ENCODE results near the gene RUVBL2.

RUVBL2 gene

GRCh38 chr19:49057636-49058234 lies 64.0 kb downstream of the RUVBL2 start, which contains the start of gene CGB7:
CGB7 (minus strand) TSS chr19:49057749; CDS start chr19:49055375, 2,374 bp downstream.
- no peak for TF ChIP-seq SPI1 (IDR thresholded peaks at IDR 0.05; ENCODE audit: borderline replicate concordance, low read depth)
- TF ChIP-seq REST (IDR thresholded peaks at IDR 0.05; ENCODE audit: insufficient replicate concordance, low read depth) = no peak
- TF ChIP-seq CTCF (IDR thresholded peaks at IDR 0.05; ENCODE audit: insufficient read depth, low read length) = no peak
- TF ChIP-seq GABPA (IDR thresholded peaks at IDR 0.05; ENCODE audit: low read depth) = no peak
- no peak for TF ChIP-seq POLR2AphosphoS5 (IDR thresholded peaks at IDR 0.05; ENCODE audit: low read depth)
- Histone ChIP-seq H3K27me3 (ENCODE audit: insufficient read depth, poor library complexity, severe bottlenecking) (peaks cover 54% of the 10 kb centered on the region), H3K4me3 (replicated peaks; ENCODE audit: insufficient read depth, low read length) (no peak within 1 kb of the TSS), H3K27ac (replicated peaks) (no peak within 1 kb of the TSS)
- DNase-seq (ENCODE audit: low read depth in 1 of 2, low spot score in 1 of 2) = no peak

GRCh38 chr19:49058562-49058961 lies 64.9 kb downstream of the RUVBL2 start:
- TF ChIP-seq CTCF (IDR thresholded peaks at IDR 0.05; ENCODE audit: insufficient read depth, low read length) (no peak), POLR2AphosphoS5 (IDR thresholded peaks at IDR 0.05; ENCODE audit: low read depth) (no peak), GABPA (IDR thresholded peaks at IDR 0.05; ENCODE audit: low read depth) (no peak), SPI1 (IDR thresholded peaks at IDR 0.05; ENCODE audit: borderline replicate concordance, low read depth) (no peak), REST (IDR thresholded peaks at IDR 0.05; ENCODE audit: insufficient replicate concordance, low read depth) (no peak)
- no peak for DNase-seq (ENCODE audit: low read depth in 1 of 2, low spot score in 1 of 2)
- no peak overlapping the region for H3K27ac ChIP-seq (replicated peaks)
- H3K4me3 ChIP-seq (replicated peaks; ENCODE audit: insufficient read depth, low read length) = no peak overlapping the region
- H3K27me3 ChIP-seq (ENCODE audit: insufficient read depth, poor library complexity, severe bottlenecking) = peaks cover 61% of the 10 kb centered on the region

- TF ChIP-seq POLR2AphosphoS5 (IDR thresholded peaks at IDR 0.05; ENCODE audit: low read depth) (no peak), SPI1 (IDR thresholded peaks at IDR 0.05; ENCODE audit: borderline replicate concordance, low read depth) (no peak), CTCF (IDR thresholded peaks at IDR 0.05; ENCODE audit: insufficient read depth, low read length) (no peak), REST (IDR thresholded peaks at IDR 0.05; ENCODE audit: insufficient replicate concordance, low read depth) (no peak), GABPA (IDR thresholded peaks at IDR 0.05; ENCODE audit: low read depth) (no peak)
- no peak for DNase-seq (ENCODE audit: low read depth in 1 of 2, low spot score in 1 of 2)
- Histone ChIP-seq H3K4me3 (replicated peaks; ENCODE audit: insufficient read depth, low read length) (no peak overlapping the region), H3K27ac (replicated peaks) (no peak overlapping the region), H3K27me3 (ENCODE audit: insufficient read depth, poor library complexity, severe bottlenecking) (peaks cover 66% of the 10 kb centered on the region)
Observed at GRCh38 chr19:49059053-49059452, 65.4 kb downstream of the RUVBL2 start.
